ENCODE measurements around the gene ITGA11.
"Not testable (repeated sequence)": the region's sequence is repeated elsewhere in the genome, so short reads cannot be mapped to it uniquely, and the experiment has no call there.

Gene ITGA11

DNA sequence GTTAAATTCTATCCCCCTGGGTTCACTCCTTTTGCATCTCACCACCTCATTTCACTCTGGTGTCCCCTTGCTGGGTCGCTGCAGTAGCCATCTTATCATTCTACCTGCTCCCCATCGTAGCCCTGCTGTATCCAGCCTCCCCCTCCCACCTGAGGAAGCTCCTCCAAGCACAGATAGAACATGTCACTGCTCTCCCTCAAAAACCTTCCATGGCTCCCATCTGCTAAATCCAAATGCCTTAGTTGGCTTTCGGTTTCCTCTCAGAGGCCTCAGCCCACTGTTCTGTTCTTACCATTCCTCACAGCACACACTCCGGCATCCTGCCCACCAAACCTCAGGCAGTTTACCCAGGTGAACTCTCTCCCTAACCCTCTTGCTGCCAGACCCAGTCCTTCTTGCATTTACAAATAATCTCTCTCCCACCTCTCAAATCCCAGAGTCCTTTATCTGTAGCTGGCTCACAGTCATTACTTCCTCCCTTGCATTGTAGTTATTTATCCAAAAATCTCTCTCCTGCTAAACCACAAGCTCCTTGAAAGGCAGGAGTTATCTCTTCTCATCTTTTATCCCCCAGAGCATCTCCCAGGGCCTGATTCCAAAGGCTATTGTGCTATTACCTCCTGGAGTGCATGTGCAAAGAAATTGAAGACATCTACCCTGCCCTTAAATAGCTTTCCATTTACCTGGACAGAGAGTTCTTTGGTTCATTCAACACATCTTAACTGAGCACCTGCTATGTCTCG, 9.4 kb downstream of the ITGA11 start:
- not testable (repeated sequence) for DNase-seq

DNA sequence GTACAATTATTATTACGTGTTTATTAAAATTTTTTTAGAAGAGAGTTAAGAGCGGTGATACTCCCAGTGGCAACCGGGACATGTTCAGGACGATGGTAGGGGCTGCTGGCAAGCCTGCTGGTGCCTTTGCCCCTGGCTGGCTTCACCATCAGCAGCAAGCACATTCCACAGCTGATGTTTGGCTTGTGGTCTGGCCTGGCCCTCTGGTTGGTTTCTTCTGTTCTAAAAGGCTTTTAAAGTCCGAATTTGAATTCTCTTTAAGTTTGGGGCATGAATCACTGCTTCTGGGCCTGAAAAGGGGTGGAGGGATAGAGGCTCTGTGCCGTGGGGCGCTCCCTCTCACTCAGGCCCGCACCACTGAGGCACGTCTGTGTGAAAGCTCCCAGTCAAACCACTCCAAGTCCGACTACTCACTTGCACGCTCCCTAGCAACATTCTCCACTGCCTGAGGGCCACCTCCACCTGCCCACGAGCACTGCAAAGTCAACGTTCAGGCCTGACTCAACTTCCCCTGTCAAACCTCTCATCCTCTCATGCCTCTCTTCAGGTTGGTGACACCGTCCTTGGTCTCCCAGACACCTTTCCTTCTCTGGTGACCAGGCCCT, 10.1 kb downstream of the ITGA11 start:
- DNase-seq: no peak

DNA sequence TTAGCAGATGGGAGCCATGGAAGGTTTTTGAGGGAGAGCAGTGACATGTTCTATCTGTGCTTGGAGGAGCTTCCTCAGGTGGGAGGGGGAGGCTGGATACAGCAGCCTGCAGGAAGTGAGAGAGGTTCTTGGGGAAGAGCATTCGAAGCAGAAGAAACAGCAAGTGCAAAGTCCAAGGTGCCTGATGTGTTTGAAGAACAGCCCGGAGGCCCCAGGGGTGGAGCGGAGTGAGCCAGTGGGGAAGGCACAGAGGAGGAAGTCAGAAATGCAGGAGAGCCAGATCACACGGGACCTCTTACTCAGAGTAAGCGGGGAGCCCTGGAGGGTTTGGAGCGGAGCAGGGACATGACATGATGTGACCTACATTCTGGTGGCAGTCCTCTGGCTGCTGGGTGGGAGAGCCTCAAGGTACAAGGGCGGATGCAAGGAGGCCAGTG, 10.8 kb downstream of the ITGA11 start:
- no peak for DNase-seq

DNA sequence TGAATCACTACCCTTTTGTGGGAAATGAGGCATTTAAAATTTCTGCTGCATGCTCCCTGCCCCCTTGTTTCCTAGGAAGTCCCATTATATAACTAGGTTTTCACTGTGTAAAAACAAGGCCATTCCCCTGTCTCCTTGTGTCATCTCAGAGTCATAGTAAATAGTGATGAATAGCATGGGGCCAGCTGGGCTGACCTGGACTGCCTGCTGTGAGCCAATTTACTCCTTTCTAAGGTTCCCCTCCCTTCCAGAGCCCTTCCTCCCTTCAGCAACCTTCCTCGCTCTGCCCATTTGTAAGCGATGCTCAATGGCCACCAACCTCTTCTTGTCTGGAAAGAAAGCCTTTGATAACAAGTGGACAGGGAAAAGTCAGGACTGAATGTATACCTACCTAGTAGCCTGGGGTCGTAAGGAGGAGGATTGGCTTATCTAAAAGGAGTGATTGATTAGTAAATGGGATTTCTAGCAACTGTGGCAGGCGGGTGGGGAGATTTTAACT, 11.7 kb downstream of the ITGA11 start:
- DNase-seq: no peak

DNA sequence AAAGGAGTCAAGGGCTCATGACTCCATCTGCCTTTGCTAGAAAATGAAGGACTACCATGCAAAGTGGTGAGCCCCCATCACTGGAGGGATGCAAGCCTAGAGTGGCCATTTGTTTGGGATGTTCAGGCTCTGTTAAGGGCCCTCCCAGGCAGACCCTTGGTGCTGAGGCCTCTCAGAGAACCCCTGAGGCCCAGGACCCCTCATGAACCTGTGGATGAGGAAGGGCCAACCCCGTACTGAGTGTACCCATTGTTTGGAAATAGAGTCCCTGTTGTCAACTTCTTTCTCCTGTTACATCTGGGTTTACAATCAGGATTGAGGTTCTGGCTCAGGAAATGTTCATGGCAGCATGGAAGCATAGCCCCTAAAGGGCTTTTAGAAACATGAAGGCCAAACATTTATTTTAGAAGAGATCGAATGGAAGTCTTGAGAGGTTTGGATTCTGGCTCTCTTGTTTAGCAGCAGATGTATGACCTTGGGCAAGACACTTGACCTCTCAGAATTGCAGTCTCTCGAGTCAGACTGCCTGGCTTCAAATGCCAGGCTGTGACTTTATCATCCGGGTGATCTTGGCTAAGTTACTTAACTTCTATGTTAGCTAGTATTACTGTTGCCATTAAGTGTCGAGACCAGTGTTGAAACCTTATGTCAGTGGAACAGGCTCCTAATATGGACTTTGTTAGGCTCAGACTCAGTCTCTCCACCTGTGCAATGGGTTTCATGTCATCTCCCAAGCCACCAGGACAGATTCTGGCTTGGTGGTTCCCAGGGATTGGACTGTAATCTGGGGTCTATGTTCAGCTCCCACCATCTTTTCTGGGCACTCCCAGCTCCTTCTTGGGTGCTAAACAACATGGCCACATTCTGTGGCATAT, 12.4 kb downstream of the ITGA11 start:
- DNase-seq: no peak

DNA sequence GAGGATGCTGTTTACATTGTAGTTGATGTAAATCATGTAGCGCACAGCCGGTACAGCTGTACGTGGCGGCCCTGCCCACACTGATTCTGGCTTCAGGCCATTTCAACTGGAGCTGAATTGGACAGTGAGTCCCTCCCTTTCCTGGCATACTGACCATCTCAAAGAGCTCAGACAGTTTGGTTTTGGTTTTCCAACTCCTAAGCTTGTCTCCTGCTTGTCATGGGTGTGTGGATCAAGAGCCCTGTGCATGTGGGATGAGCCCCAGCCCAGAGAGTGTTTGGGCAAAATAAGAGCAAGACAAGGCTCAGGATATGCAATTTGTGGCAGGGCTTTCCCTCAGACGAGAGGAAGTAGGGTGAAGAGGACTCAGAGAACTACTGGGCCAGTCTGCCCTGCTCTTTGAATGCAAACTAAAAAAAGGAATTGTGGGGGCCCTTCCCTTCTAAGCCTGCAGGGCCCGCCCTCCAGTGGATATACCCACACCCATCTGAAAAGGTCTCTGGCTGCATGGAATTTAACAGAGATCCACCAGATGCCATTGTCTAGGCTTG, 13.3 kb downstream of the ITGA11 start:
- no peak for DNase-seq

DNA sequence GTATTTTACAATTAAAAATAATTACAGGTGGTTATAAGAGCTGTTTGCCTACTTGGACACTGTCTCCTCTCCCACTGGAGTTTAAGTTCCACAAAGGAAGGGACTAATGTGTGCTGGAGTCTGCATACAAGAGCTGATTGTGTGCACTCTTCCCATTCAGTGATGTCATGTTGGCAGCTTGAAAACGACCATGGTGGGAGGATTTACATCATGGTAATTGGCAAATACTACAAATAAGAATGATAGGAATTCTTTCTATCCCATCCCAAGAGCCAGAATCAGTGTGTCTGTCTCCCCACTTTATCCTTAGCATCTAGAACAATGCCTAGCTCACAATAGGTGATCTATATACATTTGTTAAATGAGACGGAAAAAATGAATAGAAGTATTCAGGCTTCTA, 14.1 kb downstream of the ITGA11 start:
- DNase-seq: no peak

DNA sequence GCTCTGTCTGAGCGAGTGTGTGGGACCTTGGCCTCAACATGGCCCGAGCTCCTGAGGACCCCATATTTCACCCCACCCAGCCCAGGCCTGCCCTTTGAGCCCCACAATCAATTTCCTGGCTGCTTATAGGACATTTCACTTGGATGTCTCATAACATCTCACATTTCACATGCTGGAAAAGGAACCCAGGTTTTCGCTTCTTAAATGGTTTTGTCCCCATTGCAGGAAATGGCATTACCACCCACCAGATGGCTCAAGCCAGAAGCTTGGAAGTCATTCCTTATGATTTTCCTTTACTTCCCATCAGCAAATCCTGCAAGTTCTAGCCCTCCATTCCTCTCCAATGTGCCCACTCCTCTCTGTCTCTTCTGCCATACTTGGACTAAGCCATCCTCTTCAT, 14.9 kb downstream of the ITGA11 start:
- no peak for DNase-seq

DNA sequence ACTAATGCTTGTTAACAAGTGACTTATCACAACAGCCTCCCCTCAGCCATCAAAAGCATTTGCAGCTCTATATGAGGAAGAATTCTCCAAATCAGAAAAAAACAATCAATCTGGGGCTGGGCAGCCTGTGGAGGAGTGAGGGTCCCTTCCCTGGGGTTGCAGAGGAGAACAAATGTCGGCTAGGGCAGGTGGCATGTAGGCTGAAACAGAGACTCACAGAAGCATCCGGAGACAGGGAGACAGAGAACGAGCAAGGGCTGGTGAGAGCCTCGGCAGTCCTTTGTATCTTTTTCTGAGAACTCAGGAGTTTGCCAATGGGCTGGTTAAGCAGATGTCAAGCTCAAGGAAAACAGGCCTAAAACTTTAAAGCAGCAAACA, 15.8 kb downstream of the ITGA11 start:
- DNase-seq: no peak

DNA sequence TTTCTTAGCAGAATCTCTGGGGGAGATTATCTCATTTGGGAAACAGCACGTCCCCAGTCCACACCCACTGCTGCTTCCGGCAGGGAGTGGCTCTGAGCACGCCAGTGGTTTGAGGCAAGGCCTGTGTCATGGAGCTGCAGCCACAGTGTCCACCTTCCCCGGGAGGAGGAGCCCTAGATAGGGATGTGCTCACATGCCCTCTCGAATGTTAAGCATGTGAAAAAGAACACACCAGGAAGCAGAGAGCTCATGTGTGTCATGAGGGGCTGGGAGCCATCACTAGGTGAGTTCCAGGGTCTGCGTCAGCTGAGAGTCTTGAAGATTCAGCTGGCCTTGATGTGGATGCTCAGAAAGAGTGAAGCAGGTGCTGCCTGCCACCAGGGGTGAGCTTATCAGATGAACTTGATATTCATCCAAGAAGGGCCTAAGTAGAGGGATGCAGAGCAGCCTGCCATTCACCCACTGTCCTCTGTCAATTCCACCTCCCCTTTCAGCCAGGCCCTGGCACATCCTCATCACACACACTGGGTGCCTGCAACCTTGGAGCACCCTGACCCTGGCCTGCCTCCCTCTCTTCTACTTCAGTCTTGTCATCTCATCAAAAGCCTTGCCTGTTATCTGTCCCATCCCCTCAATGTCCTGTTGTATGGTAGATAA, 16.3 kb downstream of the ITGA11 start:
- DNase-seq: no peak

DNA sequence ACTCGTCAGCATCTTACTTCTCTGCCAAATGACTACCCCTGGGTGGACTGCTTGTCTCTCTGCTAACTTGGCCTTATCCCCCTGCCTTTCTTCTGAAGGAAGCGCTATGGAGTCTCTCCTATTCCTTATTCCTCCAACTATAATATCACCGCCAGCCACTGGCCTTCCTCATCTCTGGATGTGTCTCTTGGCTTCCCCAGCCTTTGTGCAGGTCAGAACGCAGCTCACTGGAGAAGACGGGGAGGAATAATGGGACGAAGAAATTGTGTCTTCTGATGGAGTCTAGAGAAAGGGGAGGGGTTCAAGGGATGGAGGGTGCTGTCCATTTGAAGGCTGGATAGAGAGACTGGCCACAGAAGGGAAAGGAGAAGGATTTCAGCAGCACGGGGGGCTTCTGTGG, 16.9 kb downstream of the ITGA11 start:
- DNase-seq: no peak

DNA sequence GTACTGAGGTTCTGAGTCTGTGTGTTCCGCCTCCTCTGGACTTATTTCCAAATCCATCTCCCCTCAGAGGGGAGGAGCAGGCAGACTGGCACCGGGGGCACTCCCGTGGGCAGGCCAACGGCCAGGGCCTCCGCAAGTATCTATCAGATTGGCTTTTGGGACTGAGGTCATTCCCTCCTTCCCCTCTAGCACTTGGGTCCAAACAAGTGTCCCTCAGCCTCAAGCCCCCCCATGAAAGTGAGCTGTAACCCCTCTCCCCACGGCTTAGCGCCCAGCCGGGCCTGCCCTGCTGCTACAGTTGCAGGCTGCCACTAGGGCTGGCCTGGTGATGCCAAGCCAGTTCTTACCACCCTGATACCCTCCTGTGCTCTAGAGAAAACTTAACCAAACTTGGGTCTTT, 17.4 kb downstream of the ITGA11 start:
- DNase-seq: no peak

DNA sequence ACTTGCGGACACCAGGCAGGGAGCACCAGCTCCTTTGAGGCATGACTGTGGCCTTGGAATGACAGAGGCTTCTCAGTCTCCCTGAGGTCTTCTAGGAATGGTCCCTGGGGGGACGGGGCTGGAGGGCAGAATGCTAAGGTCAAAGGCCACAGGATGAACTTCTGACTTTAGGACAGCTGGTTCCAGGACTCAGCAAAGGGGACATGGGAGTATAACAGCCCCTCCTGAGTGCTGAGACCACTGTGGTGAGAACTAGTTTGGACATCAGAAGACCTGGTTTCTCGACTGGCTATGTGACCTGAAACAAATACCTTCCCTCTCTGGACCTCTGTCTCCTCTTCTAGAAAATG, 17.8 kb downstream of the ITGA11 start:
- DNase-seq: no peak

DNA sequence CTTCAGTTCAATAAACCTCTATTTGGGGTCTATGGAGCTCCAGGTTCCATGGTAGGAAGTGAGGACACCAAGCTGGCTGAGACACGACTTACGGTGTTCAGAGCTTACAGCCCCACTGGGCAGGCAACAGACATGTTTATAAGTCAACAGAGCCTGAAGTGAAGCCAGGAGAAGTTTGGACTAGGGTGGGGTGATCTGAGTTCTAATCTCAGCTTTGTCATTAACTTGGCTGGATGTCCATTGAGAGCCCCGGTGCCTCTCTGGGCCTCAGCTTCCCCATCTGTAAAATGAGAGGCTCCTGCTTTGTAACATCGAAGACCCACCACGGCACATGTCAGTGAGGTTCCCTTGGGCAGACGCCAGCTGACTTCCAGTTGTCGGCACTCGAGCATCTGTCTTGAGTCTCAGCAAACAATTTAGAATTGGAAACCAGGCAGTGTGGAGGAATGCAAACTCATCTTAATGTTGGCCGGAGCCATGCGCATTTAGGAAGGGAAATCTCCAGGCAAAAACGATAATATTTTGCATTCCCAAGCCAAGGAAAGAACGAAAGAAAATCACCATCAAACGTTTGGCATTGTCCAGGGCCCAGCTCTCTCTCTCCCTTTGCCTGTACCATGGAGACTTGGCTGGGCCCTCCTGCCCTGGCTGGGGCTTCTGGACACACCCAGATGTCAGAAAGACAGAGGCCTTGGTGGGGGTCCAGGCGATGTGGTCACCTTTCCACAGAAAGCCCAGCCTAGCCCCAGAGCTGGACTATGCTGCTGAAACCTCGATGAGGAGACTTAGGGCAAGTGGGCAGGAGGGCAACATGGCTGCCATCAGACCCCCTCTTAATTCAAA, 18.4 kb downstream of the ITGA11 start:
- DNase-seq: no peak

DNA sequence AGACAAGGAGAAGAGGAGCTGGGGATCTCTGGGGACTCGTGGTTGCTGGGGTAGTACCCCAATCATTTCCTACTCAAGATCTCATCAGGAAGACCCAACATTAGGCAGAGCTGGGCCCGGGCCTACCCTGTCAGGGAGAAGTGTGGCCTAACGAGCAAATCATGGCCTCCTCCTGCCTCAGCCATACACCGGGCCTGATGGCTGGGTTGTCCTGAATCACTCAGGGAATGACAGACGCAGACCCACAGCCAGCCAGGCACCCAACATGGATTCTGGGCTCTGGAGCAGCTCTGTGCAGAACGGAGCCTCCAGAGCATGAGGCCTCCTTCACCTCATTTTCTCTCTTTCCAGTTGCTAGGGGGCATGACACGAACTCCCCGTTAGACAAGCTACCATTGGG, 19.7 kb downstream of the ITGA11 start:
- DNase-seq: no peak

DNA sequence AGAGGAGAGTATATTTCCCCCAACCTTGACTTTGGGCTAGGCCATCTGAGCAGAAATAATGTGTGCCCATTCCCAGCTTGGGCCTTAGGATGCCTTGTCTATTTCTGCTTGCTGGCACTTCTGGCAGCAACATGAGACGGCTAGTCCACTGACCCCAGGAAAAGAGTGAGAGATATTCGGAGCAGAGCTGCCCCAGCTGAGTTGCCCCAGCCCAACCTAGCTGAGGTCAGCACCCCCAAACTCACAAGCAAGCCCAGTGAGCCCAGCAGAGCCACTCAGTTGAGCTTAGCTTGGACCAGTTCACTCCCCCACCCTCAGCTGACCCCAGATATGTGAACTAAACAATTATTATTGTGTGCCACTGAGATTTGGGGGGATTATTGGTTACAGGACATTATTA, 20.2 kb downstream of the ITGA11 start:
- DNase-seq: no peak

DNA sequence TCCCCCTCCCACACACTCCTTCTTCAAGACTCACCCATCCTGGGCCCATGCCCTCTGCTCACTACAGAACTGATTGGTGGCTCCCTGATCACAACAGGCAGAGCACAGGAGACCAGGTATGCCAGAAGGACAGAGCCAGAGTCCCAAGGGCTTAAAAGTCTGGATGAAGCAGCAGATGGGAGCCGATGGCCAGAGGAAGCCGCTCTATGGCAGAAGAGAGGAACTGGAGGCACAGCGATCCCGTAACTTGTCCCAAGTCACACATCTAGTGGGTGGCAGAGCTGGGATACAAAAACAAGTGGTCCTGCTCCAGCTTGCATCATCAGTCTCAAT, 20.7 kb downstream of the ITGA11 start:
- no peak for DNase-seq

DNA sequence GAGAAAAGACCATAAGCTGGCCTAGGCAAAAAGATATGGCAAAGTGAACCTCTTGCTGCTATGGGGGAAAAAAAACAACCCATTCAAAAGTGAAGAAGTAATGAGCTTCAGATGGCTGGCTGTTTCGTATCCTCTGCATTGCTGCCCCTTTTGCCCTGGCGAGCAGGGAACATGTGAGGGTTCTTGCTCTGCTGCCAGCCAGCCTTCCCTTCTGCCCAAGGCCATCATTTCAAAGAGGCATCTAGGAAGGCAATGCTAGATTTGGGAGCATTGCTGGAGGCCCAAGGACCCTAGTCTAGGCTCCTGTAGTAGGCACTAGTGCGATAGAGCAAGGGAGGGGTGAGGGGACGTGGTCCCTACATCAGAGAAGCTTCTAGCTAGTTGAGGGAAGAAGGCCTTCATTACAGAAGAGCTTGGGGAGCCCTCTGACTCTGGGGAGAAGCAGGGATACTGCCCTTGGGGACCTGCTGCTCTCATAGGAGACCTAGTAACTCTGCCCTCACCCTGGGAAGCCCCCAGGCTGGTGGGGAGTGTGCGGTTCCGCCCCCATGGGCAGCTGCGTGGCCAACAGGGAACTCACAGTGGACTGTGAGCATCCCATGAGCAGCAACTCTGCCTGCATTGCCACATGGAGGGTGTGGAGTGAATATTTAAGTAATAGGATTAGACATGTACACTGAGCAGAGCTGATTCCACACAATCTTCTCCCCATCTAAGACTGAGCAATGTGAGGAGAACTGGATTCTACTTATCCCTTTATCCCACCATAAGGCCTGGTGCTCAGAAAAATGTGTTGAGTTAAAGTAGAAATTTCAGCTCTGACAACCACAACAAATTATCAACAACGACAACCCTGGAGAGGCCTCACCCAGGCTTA, 21.3 kb downstream of the ITGA11 start:
- DNase-seq: no peak

DNA sequence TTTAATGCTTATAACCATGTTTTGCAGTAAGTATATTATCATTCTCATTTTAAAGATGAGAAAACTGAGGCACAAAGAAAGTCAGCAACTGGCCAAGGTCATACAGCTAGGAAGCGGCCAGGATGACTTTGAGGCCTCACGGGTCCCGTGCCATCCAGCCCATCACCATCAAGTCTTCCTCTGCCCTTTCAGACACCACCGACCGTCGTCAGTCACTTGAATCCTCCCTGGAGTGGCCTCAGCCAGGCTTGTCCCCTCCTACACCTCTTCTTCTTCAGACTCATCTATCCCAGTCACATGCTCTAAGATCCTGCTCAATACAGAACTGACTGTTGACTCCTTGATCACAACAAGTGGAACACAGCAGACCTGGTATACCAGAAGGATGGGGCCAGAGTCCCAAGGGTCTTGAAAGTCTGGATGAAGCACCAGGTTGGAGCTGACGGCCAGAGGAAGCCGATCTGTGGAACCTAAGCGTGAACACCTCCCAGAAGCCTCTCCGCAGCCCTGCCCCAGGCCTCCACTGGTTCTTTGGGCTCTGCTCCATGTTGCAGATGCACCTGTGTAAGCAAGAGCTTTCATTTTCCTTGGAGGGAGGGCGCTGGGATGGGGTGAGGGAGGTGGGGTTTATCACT, 22.1 kb downstream of the ITGA11 start:
- DNase-seq: no peak

DNA sequence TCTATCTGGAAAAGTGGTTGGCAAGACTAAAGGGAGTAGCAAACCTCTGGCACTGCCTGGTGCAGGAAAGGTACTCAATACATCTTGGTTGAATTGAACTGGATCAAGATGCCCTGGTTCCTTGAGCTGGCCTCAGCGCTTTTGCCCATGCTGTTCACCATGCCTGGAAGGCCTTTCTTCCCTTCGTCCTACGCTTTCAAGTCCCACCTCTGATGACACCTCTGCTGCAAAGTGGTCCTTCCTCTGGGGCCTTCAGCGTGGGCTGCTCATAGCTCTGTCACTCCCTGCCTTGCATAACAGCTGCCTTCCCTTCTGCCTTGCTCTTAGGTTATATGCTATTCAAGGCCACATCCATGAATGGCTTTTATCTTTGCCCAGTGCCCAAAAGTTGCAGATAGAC, 23.0 kb downstream of the ITGA11 start:
- DNase-seq: no peak

All from CD4-positive, alpha-beta T cell treated with Interleukin-12 subunit alpha and Interleukin-12 subunit beta, for 1 hour (primary cell).